ENCODE data around the gene LAMTOR2. TPM values are rescaled to one million over a fixed set of nuclear protein-coding genes. Genes with fewer than 3 reads are reported as not detected.
A peak's percentile ranks its signal among the peaks of the same experiment; 100 is the strongest.

LAMTOR2 gene
- polyA plus RNA-seq, 3 donors: 99.8 to 227 (median 210) TPM

- peaks cover 13% of the 10 kb centered on the region for H3K4me1 Mint-ChIP-seq
- H3K9me3 Mint-ChIP-seq: no peaks in the 10 kb centered on the region
- WGBS (ENCODE audit: insufficient coverage): 100% methylated on average over 1 of the region's 3 CpGs
- Histone ChIP-seq H3K4me2 (replicated peaks; ENCODE audit: extremely low read depth, low read length, poor library complexity, severe bottlenecking) (no peak overlapping the region), H3K36me3 (replicated peaks in 1 of 2; ENCODE audit: control insufficient read depth in 1 of 2, insufficient read depth in 2 of 2, low read length in 2 of 2) (peaks cover 8 to 27% of the 10 kb centered on the region in 2 donors), H2AFZ (ENCODE audit: insufficient read depth, low read depth, low read length, poor library complexity, severe bottlenecking) (no peak overlapping the region), H3K4me1 (ENCODE audit: control insufficient read depth in 1 of 2, insufficient read depth in 2 of 2, low read length in 2 of 2) (peaks cover 5 to 13% of the 10 kb centered on the region in 2 donors), H4K20me1 (ENCODE audit: insufficient read depth, low read length) (no peaks in the 10 kb centered on the region), H3K9me3 (replicated peaks in 1 of 2; ENCODE audit: control insufficient read depth in 1 of 2, insufficient read depth in 1 of 2, low read length in 2 of 2) (no peaks in the 10 kb centered on the region), H3K27ac (ENCODE audit: low read depth in 1 of 2, low read length in 2 of 2) (no peak overlapping the region), H3K9ac (ENCODE audit: insufficient read depth, low read length, poor library complexity, severe bottlenecking) (no peak overlapping the region), H3K4me3 (replicated peaks in 1 of 3; ENCODE audit: low read depth in 2 of 3, low read length in 3 of 3) (no peak overlapping the region), H3K27me3 (ENCODE audit: control insufficient read depth in 2 of 2, insufficient read depth in 2 of 2, low read length in 2 of 2) (no peaks in the 10 kb centered on the region), H3K79me2 (ENCODE audit: insufficient read depth, low read length) (no peaks in the 10 kb centered on the region)
- DNase-seq: no peak
- TF ChIP-seq CTCF (IDR thresholded peaks at IDR 0.05): no peak
- peaks cover 0 to 2% (median 1%) of the 10 kb centered on the region in 3 donors for H3K27me3 Mint-ChIP-seq (ENCODE audit: low read depth in 3 of 3)
- peak overlapping the region in 3 of 7 donors; percentile 5 to 53 (median 25) for H3K27ac Mint-ChIP-seq
- intact Hi-C loops (cut with micrococcal nuclease): no loop called here
- peaks cover 28% of the 10 kb centered on the region in 2 donors for H3K36me3 Mint-ChIP-seq
- no peak overlapping the region for H3K4me3 Mint-ChIP-seq
Observed at GRCh38 chr1:156048663-156049258, 5.8 kb upstream of the LAMTOR2 start.

GRCh38 chr1:156050376-156050775 is 4.2 kb upstream of the LAMTOR2 start:
- H3K4me1 ChIP-seq (ENCODE audit: control insufficient read depth in 1 of 2, insufficient read depth in 2 of 2, low read length in 2 of 2): peaks cover 11 to 26% of the 10 kb centered on the region in 2 donors
- peaks cover 5% of the 10 kb centered on the region for H3K79me2 ChIP-seq (ENCODE audit: insufficient read depth, low read length)
- H3K36me3 Mint-ChIP-seq: peaks cover 21 to 23% of the 10 kb centered on the region in 2 donors
- H3K27ac Mint-ChIP-seq: no peak overlapping the region
- TF ChIP-seq CTCF (IDR thresholded peaks at IDR 0.05): no peak
- no peaks in the 10 kb centered on the region for H3K9me3 ChIP-seq (replicated peaks in 1 of 2; ENCODE audit: control insufficient read depth in 1 of 2, insufficient read depth in 1 of 2, low read length in 2 of 2)
- peaks cover 16% of the 10 kb centered on the region for H3K4me1 Mint-ChIP-seq
- H3K9ac ChIP-seq (ENCODE audit: insufficient read depth, low read length, poor library complexity, severe bottlenecking): no peak overlapping the region
- no peak overlapping the region for H3K4me3 ChIP-seq (replicated peaks in 1 of 3; ENCODE audit: low read depth in 2 of 3, low read length in 3 of 3)
- no peak overlapping the region for H3K4me2 ChIP-seq (replicated peaks; ENCODE audit: extremely low read depth, low read length, poor library complexity, severe bottlenecking)
- no peaks in the 10 kb centered on the region for H3K9me3 Mint-ChIP-seq
- no peaks in the 10 kb centered on the region for H4K20me1 ChIP-seq (ENCODE audit: insufficient read depth, low read length)
- no peak overlapping the region for H3K4me3 Mint-ChIP-seq
- whole genome bisulfite sequencing (ENCODE audit: insufficient coverage): 100% methylated on average over 4 of the region's 4 CpGs
- DNase-seq: no peak
- no peak overlapping the region for H3K27ac ChIP-seq (ENCODE audit: low read depth in 1 of 2, low read length in 2 of 2)
- H2AFZ ChIP-seq (ENCODE audit: insufficient read depth, low read depth, low read length, poor library complexity, severe bottlenecking): no peak overlapping the region
- no peaks in the 10 kb centered on the region for H3K27me3 ChIP-seq (ENCODE audit: control insufficient read depth in 2 of 2, insufficient read depth in 2 of 2, low read length in 2 of 2)
- peaks cover 0 to 2% (median 1%) of the 10 kb centered on the region in 3 donors for H3K27me3 Mint-ChIP-seq (ENCODE audit: low read depth in 3 of 3)
- H3K36me3 ChIP-seq (replicated peaks in 1 of 2; ENCODE audit: control insufficient read depth in 1 of 2, insufficient read depth in 2 of 2, low read length in 2 of 2): peaks cover 8 to 23% of the 10 kb centered on the region in 2 donors
- intact Hi-C loops (cut with micrococcal nuclease): loop anchor here (2.0 to 5.0 kb wide), 3 partner anchors 24 to 118 kb away; partner anchors contain the start of gene KHDC4 (in 1 of the 2)

All from CD14-positive monocyte (primary cell).